HG03354 (cell line): Measurements from ENCODE around the gene L3HYPDH.

ENCODE experiments used
- ATAC-seq: cut with Tn5 transposase; IDR thresholded peaks from one replicate; pipeline ENCODE4 v1.9.1; 2021; ENCODE audit warnings: mild to moderate bottlenecking; ENCODE audit not compliant: unreplicated experiment, poor library complexity, severe bottlenecking

The L3HYPDH gene

GRCh38 chr14:59483819-59484638, at the start of gene L3HYPDH, which contains the start of gene JKAMP:
Gene L3HYPDH (minus strand): TSS chr14:59484408. CDS start chr14:59484316, 92 bp downstream.
Gene JKAMP (plus strand): TSS chr14:59484517. CDS start chr14:59484590, 73 bp downstream.
- peak; percentile 89 for ATAC-seq

GRCh38 chr14:59532419-59532818, 48.2 kb upstream of the L3HYPDH start:
- no peak for ATAC-seq

GRCh38 chr14:59530349-59530748, 46.1 kb upstream of the L3HYPDH start:
- ATAC-seq, result no peak

GRCh38 chr14:59529189-59529588, 45.0 kb upstream of the L3HYPDH start:
- ATAC-seq, result no peak

- ATAC-seq, result no peak
These were observed 36.0 kb upstream of the L3HYPDH start for GRCh38 chr14:59520224-59520623.

- no peak for ATAC-seq
These were observed 27.8 kb upstream of the L3HYPDH start for GRCh38 chr14:59511916-59512575.

GRCh38 chr14:59510966-59511365, 26.8 kb upstream of the L3HYPDH start:
- ATAC-seq, result no peak

GRCh38 chr14:59510001-59510400, 25.8 kb upstream of the L3HYPDH start:
- no peak for ATAC-seq

- ATAC-seq, result no peak
These were observed 24.9 kb upstream of the L3HYPDH start for GRCh38 chr14:59509101-59509500.

GRCh38 chr14:59507752-59508103, 23.5 kb upstream of the L3HYPDH start:
- ATAC-seq, result no peak

GRCh38 chr14:59507063-59507751, 23.0 kb upstream of the L3HYPDH start:
- ATAC-seq, result peak; percentile 90

GRCh38 chr14:59503256-59503655, 19.0 kb upstream of the L3HYPDH start:
- ATAC-seq, result no peak

GRCh38 chr14:59500732-59501131, 16.5 kb upstream of the L3HYPDH start:
- no peak for ATAC-seq

GRCh38 chr14:59492384-59492783, 8.2 kb upstream of the L3HYPDH start:
- no peak for ATAC-seq

GRCh38 chr14:59490756-59491155, 6.5 kb upstream of the L3HYPDH start:
- no peak for ATAC-seq

- peak; percentile 54 for ATAC-seq
These were observed 499 bp upstream of the L3HYPDH start for GRCh38 chr14:59484639-59485175.

- no peak for ATAC-seq
These were observed 845 bp downstream of the L3HYPDH start for GRCh38 chr14:59483363-59483762.

GRCh38 chr14:59482541-59483331, 1.5 kb downstream of the L3HYPDH start:
- no peak for ATAC-seq

- no peak for ATAC-seq
These were observed 2.2 kb downstream of the L3HYPDH start for GRCh38 chr14:59481871-59482540.
